ENCODE data around the gene ANTKMT. TPM values are rescaled to one million over a fixed set of nuclear protein-coding genes. Genes with fewer than 3 reads are reported as not detected.

Gene ANTKMT
- total RNA-seq, 1 donor from 2014 or later, result 41.3 TPM

DNA sequence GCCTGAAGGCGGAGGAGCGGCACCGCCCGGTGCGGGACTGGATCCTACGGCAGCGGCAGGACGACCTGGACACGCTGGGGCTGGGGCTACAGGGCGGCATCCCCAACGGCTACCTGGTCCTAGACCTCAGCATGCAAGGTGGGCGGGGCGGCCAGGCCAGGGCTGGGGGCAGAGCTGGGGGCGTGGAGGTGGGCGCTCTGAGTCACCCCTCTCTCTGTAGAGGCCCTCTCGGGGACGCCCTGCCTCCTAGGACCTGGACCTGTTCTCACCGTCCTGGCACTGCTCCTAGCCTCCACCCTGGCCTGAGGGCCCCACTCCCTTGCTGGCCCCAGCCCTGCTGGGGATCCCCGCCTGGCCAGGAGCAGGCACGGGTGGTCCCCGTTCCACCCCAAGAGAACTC lies 47.5 kb downstream of the ANTKMT start:
- Mint-ChIP-seq H3K4me1 (ENCODE audit: low read depth) (no peaks in the 10 kb centered on the region), H3K27me3 (ENCODE audit: insufficient read depth) (no peaks in the 10 kb centered on the region), H3K9me3 (no peaks in the 10 kb centered on the region), H3K27ac (no peak overlapping the region), H3K4me3 (no peak overlapping the region), H3K36me3 (ENCODE audit: low read depth) (no peaks in the 10 kb centered on the region)
- intact Hi-C loops (cut with micrococcal nuclease), result no loop called here
- no peak for DNase-seq (ENCODE audit: low spot score)

GRCh38 chr16:769184-769784 lies 48.3 kb downstream of the ANTKMT start:
- Mint-ChIP-seq H3K4me1 (ENCODE audit: low read depth) (no peaks in the 10 kb centered on the region), H3K4me3 (no peak overlapping the region), H3K9me3 (no peaks in the 10 kb centered on the region), H3K27ac (no peak overlapping the region), H3K36me3 (ENCODE audit: low read depth) (no peaks in the 10 kb centered on the region), H3K27me3 (ENCODE audit: insufficient read depth) (no peaks in the 10 kb centered on the region)
- no peak for DNase-seq (ENCODE audit: low spot score)
- intact Hi-C loops (cut with micrococcal nuclease), result no loop called here

DNA sequence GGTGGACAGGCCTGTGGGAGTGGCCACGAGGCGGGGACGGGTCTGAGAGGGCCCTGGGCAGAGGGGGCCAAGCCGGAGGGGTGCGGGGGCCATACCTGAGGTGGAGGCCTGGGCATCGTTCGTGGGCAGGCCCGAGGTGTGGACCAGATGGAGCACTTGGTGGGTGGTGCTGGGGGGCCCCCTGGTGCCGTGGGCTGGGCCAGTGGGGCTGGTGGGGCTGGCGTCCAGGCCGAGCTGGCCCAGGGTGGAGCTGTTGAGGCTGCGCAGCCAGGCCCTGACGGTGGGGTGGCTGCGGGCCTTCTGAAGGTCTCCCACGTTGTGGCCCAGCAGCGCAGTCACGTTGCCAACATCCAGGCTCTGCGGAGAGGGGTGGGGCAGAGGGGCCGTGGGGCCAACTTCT lies 49.0 kb downstream of the ANTKMT start:
- Mint-ChIP-seq H3K27me3 (ENCODE audit: insufficient read depth) (no peaks in the 10 kb centered on the region), H3K4me3 (no peak overlapping the region), H3K9me3 (no peaks in the 10 kb centered on the region), H3K4me1 (ENCODE audit: low read depth) (no peaks in the 10 kb centered on the region), H3K27ac (no peak overlapping the region), H3K36me3 (ENCODE audit: low read depth) (no peaks in the 10 kb centered on the region)
- DNase-seq (ENCODE audit: low spot score), result no peak
- intact Hi-C loops (cut with micrococcal nuclease), result no loop called here

GRCh38 chr16:770411-770810 lies 49.5 kb downstream of the ANTKMT start:
- Mint-ChIP-seq H3K9me3 (no peaks in the 10 kb centered on the region), H3K4me3 (no peak overlapping the region), H3K36me3 (ENCODE audit: low read depth) (no peaks in the 10 kb centered on the region), H3K4me1 (ENCODE audit: low read depth) (no peaks in the 10 kb centered on the region), H3K27me3 (ENCODE audit: insufficient read depth) (no peaks in the 10 kb centered on the region), H3K27ac (no peak overlapping the region)
- intact Hi-C loops (cut with micrococcal nuclease), result no loop called here
- no peak for DNase-seq (ENCODE audit: low spot score)

Other genes with a start within 250 kb of the ANTKMT start
- gene CAPN15, start 193.4 kb upstream of the ANTKMT start, total RNA-seq, result 122 and 124 TPM in 2 replicates
- not detected in 2 replicates for gene PRR35, start 160.8 kb upstream of the ANTKMT start, total RNA-seq
- gene NHLRC4, start 154.1 kb upstream of the ANTKMT start, total RNA-seq, result 1.0 and 1.2 TPM in 2 replicates
- gene PIGQ, start 151.2 kb upstream of the ANTKMT start, total RNA-seq, result 50.1 and 52.6 TPM in 2 replicates
- 14.0 and 15.2 TPM in 2 replicates for gene RAB40C, start 131.1 kb upstream of the ANTKMT start, total RNA-seq
- 0.34 and 0.44 TPM in 2 replicates for gene WFIKKN1, start 90.2 kb upstream of the ANTKMT start, total RNA-seq
- gene METTL26, start 84.8 kb upstream of the ANTKMT start, total RNA-seq, result 141 and 147 TPM in 2 replicates
- gene MCRIP2, start 79.3 kb upstream of the ANTKMT start, total RNA-seq, result 66.5 and 67.6 TPM in 2 replicates
- gene WDR90, start 71.8 kb upstream of the ANTKMT start, total RNA-seq, result 81.2 and 82.3 TPM in 2 replicates
- gene RHOT2, start 53.0 kb upstream of the ANTKMT start, total RNA-seq, result 165 and 177 TPM in 2 replicates
- 0.71 and 1.1 TPM in 2 replicates for gene RHBDL1, start 45.5 kb upstream of the ANTKMT start, total RNA-seq
- gene STUB1, start 40.7 kb upstream of the ANTKMT start, total RNA-seq, result 94.0 and 95.4 TPM in 2 replicates
- 63.4 and 71.4 TPM in 2 replicates for gene JMJD8, start 36.8 kb upstream of the ANTKMT start, total RNA-seq
- gene WDR24, start 30.7 kb upstream of the ANTKMT start, total RNA-seq, result 21.6 and 22.1 TPM in 2 replicates
- 6.3 and 7.6 TPM in 2 replicates for gene FBXL16, start 15.3 kb upstream of the ANTKMT start, total RNA-seq
- 21.8 and 29.6 TPM in 2 replicates for gene METRN, start 6.0 kb upstream of the ANTKMT start, total RNA-seq
- 5.8 and 7.8 TPM in 2 replicates for gene CCDC78, start 5.3 kb downstream of the ANTKMT start, total RNA-seq
- gene HAGHL, start 6.0 kb downstream of the ANTKMT start, total RNA-seq, result 15.8 and 19.1 TPM in 2 replicates
- gene CIAO3, start 19.9 kb downstream of the ANTKMT start, total RNA-seq, result 41.0 and 43.1 TPM in 2 replicates
- gene MSLN, start 39.6 kb downstream of the ANTKMT start, total RNA-seq, result not detected in 2 replicates
- gene RPUSD1, start 67.2 kb downstream of the ANTKMT start, total RNA-seq, result 49.4 and 49.9 TPM in 2 replicates
- 142 and 154 TPM in 2 replicates for gene CHTF18, start 67.5 kb downstream of the ANTKMT start, total RNA-seq
- gene GNG13, start 79.6 kb downstream of the ANTKMT start, total RNA-seq, result not detected in 2 replicates
- gene LMF1, start 249.8 kb downstream of the ANTKMT start, total RNA-seq, result 6.8 and 10.4 TPM in 2 replicates